Measurements from ENCODE around the gene CENPF.

DNA sequence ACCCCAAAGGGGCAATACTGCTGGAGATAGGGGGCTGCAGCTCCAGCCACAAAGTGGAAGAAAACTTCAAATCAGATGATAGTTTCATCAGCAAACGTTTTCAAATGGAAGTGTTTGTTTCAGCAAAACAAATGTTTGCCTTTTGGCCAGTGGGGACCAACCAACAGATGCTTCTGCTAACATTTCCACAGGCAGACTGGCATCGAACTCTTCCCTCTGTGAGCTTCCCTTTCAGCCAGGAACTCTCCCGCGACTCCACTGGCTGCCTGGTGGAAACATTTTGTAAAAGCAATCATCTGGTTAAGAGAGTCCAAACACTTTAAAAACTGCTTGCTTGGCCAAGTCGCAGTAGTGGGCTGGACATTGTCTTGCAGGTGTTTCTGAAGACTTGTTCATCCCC lies 30.7 kb downstream of the CENPF start:
- TF ChIP-seq, protein P1, sequence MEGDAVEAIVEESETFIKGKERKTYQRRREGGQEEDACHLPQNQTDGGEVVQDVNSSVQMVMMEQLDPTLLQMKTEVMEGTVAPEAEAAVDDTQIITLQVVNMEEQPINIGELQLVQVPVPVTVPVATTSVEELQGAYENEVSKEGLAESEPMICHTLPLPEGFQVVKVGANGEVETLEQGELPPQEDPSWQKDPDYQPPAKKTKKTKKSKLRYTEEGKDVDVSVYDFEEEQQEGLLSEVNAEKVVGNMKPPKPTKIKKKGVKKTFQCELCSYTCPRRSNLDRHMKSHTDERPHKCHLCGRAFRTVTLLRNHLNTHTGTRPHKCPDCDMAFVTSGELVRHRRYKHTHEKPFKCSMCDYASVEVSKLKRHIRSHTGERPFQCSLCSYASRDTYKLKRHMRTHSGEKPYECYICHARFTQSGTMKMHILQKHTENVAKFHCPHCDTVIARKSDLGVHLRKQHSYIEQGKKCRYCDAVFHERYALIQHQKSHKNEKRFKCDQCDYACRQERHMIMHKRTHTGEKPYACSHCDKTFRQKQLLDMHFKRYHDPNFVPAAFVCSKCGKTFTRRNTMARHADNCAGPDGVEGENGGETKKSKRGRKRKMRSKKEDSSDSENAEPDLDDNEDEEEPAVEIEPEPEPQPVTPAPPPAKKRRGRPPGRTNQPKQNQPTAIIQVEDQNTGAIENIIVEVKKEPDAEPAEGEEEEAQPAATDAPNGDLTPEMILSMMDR (IDR thresholded peaks at IDR 0.05; ENCODE audit: low read length): no peak
- TF ChIP-seq EZH2 (IDR thresholded peaks at IDR 0.05; ENCODE audit: borderline replicate concordance, low read length): no peak

Measured in OCI-LY1 (cell line).